Vagina (tissue), 2 donors: ENCODE results near the gene DRAM1.

ENCODE experiments used
- CTCF ChIP-seq, 3 experiments: fragments of 450-650 bp in 2 of 3; fragments of 200-600 bp in 1 of 3; sonication (generic) in 1 of 3; IDR thresholded peaks; one replicate each; pipeline ENCODE4 v1.5.1; 2017 to 2019; ENCODE audit warnings: antibody characterized with exemption in 3 of 3, mild to moderate bottlenecking in 2 of 3, moderate library complexity in 2 of 3
- POLR2A ChIP-seq, 2 donors: fragments of 450-650 bp; IDR thresholded peaks; one replicate each; pipeline ENCODE4 v1.6.1; 2017; ENCODE audit warnings: antibody characterized with exemption in 2 of 2, mild to moderate bottlenecking in 2 of 2, moderate library complexity in 2 of 2
- POLR2AphosphoS5 ChIP-seq, 2 donors: sonication (generic); formaldehyde crosslinking; IDR thresholded peaks; one replicate each; pipeline ENCODE4 v1.9.0; 2017; ENCODE audit warnings: antibody characterized with exemption in 2 of 2, mild to moderate bottlenecking in 2 of 2, low read depth in 1 of 2; ENCODE audit not compliant: insufficient read depth in 1 of 2

- TF ChIP-seq CTCF (IDR thresholded peaks at IDR 0.05) (no peak), POLR2A (IDR thresholded peaks at IDR 0.05) (no peak), POLR2AphosphoS5 (IDR thresholded peaks at IDR 0.05; ENCODE audit: insufficient read depth in 1 of 2, low read depth in 1 of 2) (no peak)
Measured at GRCh38 chr12:101933866-101934514, 56.6 kb downstream of the DRAM1 start.
